Measurements from ENCODE around the gene CYRIA.

- TF ChIP-seq CTCF (IDR thresholded peaks at IDR 0.05) (no peak), POLR2AphosphoS5 (IDR thresholded peaks at IDR 0.05) (no peak), POLR2A (IDR thresholded peaks at IDR 0.05) (no peak)
Measured at GRCh38 chr2:16619576-16620245, 45.9 kb downstream of the CYRIA start.

Measured in breast epithelium (tissue), 3 donors.